Colonic mucosa (tissue), 4 donors: Measurements from ENCODE around the gene ZNF385B. TPM values are rescaled to one million over a fixed set of nuclear protein-coding genes. Genes with fewer than 3 reads are reported as not detected.

Experiments used
- DNase-seq: peaks from one replicate; pipeline ENCODE4 v3.0.0-alpha.2; 2020
- H3K27ac ChIP-seq: fragments of 200-600 bp; one replicate; pipeline ENCODE4 v1.8.0; 2021
- H3K27me3 ChIP-seq: fragments of 200-600 bp; one replicate; pipeline ENCODE4 v1.8.0; 2021
- H3K36me3 ChIP-seq: fragments of 200-600 bp; one replicate; pipeline ENCODE4 v1.8.0; 2021
- H3K4me1 ChIP-seq: fragments of 200-600 bp; one replicate; pipeline ENCODE4 v1.8.0; 2021; ENCODE audit warnings: mild to moderate bottlenecking
- H3K4me3 ChIP-seq: fragments of 200-600 bp; one replicate; pipeline ENCODE4 v1.8.0; 2021
- H3K9ac ChIP-seq, 2 donors: one replicate each; pipeline ENCODE4 v1.7.0; 2013; ENCODE audit warnings: control low read depth in 2 of 2, low read depth in 2 of 2, low read length in 2 of 2
- H3K9me3 ChIP-seq: fragments of 200-600 bp; one replicate; pipeline ENCODE4 v1.8.0; 2021
- intact Hi-C: fragments of 100-400 bp; cut with DNase I; formaldehyde crosslinking; loops from one replicate; pipeline ENCODE4 v1.14.1; 2022
- total RNA-seq, 2 donors: library from RNA; stranded (reverse); fragmentation: NEBNext Ultra II Directional in 1 of 2; extraction: Animal tissue kit (Norgen Biotek cat#: 25700) in 1 of 2; gene quantifications; one replicate each; pipeline ENCODE4 v1.2.1, GENCODE V29; 2021
- TF ChIP-seq, protein P1 (sequence below): fragments of 200-600 bp; IDR thresholded peaks from one replicate; pipeline ENCODE4 v1.8.0; 2022; ENCODE audit warnings: antibody characterized with exemption, mild to moderate bottlenecking
- donor health status: healthy.
- donor health status: DM: no; HTN: no; CAD: no.
- donor health status: DM: no; HTN: no; CAD: no.

The ZNF385B gene
- total RNA-seq, 2 donors from 2014 or later, result 0.10 to 0.69 TPM

DNA sequence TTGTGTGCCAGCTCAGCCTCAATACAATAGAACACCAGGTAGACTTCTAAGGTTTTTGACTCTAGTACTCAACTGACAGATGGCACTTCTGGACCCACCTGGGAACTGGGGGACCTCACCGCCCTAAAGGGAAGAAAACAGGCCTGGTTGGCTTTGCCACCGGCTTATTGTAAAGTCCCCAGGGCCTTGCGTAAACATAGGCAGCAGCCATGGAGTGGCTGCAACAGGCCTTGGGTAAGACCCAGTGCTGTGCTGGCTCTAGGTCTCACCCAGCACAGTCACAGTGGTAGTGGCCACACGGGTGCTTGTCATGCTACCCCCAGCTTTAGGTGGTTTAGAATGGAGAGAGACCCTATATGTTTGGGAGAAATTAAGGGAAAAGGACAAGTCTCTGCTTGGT is 366.1 kb downstream of the ZNF385B start:
- Histone ChIP-seq H3K27me3 (no peaks in the 10 kb centered on the region), H3K4me3 (no peak overlapping the region), H3K27ac (no peak overlapping the region), H3K4me1 (no peaks in the 10 kb centered on the region), H3K9ac (no peak overlapping the region), H3K36me3 (no peaks in the 10 kb centered on the region), H3K9me3 (no peaks in the 10 kb centered on the region)
- intact Hi-C loops, result no loop called here
- TF ChIP-seq, protein P1, sequence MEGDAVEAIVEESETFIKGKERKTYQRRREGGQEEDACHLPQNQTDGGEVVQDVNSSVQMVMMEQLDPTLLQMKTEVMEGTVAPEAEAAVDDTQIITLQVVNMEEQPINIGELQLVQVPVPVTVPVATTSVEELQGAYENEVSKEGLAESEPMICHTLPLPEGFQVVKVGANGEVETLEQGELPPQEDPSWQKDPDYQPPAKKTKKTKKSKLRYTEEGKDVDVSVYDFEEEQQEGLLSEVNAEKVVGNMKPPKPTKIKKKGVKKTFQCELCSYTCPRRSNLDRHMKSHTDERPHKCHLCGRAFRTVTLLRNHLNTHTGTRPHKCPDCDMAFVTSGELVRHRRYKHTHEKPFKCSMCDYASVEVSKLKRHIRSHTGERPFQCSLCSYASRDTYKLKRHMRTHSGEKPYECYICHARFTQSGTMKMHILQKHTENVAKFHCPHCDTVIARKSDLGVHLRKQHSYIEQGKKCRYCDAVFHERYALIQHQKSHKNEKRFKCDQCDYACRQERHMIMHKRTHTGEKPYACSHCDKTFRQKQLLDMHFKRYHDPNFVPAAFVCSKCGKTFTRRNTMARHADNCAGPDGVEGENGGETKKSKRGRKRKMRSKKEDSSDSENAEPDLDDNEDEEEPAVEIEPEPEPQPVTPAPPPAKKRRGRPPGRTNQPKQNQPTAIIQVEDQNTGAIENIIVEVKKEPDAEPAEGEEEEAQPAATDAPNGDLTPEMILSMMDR, result no peak
- no peak for DNase-seq

DNA sequence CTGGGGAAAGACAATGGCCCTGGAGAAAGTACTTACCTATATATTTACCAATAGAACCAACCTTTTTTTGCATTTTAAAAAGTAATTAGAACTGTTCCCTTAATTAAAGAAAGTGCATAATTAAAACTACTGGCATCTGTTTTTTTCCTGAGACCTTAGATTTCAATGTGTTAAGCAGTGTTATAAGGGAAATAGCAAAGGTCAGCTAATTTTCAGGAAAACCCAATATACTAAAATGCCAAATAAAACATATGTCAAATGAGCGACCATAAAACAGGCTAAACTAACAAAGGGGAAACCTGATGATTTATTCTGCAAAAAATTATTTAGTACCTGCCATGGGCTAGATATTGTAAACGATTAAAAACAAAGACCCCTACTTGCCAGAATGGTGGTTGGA is 372.8 kb downstream of the ZNF385B start:
- Histone ChIP-seq H3K4me3 (no peak overlapping the region), H3K9me3 (no peaks in the 10 kb centered on the region)

DNA sequence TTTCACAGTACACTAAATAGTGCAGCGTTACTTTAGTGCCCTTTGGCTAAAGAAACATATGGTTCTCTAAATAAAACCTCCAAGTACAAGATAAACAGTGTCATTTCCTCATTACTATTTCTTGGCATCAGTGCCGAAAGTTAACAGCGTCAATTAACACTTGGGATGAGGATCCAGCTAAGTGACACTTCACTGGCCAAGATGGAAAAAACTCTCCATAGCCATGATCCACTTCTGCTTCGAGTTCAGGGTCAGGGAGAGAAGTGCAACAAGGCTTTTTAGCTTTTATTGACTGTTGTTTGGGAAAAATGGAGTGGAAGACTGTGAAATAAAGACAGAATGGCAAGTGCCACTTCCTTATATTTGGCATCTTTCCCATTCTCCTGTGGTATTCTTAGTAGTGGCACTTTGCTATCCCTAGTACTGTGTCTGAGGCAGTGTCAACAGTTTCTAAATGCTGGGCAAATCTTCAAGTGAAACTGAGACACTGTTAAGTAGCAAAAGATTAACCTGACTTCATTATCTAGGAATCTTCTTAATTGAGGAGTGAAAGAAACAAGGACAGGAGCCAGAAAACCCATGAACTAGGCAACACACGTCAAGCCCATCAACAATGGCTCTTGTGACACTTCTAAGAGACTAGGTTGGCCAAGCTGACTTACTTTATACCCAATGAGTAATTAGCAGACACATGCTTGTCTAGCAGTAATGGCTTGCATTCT is 374.2 kb downstream of the ZNF385B start:
- H3K36me3 ChIP-seq, result no peaks in the 10 kb centered on the region
- DNase-seq, result peak; percentile 36
- H3K27ac ChIP-seq, result peak overlapping the region; percentile 30
- H3K27me3 ChIP-seq, result no peaks in the 10 kb centered on the region
- no peak overlapping the region for H3K4me3 ChIP-seq
- intact Hi-C loops, result no loop called here
- no peaks in the 10 kb centered on the region for H3K9me3 ChIP-seq
- no peak overlapping the region for H3K9ac ChIP-seq
- H3K4me1 ChIP-seq, result peaks cover 7% of the 10 kb centered on the region
- TF ChIP-seq, protein P1, result no peak

More for the DNA sequence above, 372.8 kb downstream of the ZNF385B start:
- DNase-seq, result no peak
- H3K36me3 ChIP-seq, result no peaks in the 10 kb centered on the region
- intact Hi-C loops, result no loop called here
- no peaks in the 10 kb centered on the region for H3K27me3 ChIP-seq
- no peak overlapping the region for H3K9ac ChIP-seq
- no peak overlapping the region for H3K27ac ChIP-seq
- TF ChIP-seq, protein P1, result no peak
- peaks cover 7% of the 10 kb centered on the region for H3K4me1 ChIP-seq

DNA sequence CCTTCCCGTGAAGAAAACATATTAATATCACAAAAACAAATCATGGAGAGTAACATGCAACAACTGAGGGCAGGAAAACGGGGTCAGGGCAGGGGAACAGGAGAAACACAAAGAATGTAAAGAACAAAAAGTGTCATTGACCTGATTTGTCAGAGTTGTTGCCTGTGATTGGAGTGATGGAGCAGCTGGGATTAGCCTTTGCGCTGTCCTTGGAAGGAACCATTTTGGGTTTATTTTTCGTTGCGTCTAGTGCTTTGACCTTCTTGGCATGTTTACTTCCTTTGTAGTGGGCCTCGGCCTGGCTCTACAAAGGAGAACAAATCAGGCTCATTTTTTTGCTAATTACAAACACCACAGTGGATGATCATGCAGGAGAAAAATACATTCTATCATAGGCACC is 378.3 kb downstream of the ZNF385B start:
- Histone ChIP-seq H3K36me3 (no peaks in the 10 kb centered on the region), H3K27me3 (no peaks in the 10 kb centered on the region), H3K4me3 (no peak overlapping the region), H3K27ac (no peak overlapping the region), H3K4me1 (peaks cover 7% of the 10 kb centered on the region), H3K9ac (no peak overlapping the region), H3K9me3 (no peaks in the 10 kb centered on the region)
- TF ChIP-seq, protein P1, result no peak
- intact Hi-C loops, result no loop called here
- DNase-seq, result no peak

DNA sequence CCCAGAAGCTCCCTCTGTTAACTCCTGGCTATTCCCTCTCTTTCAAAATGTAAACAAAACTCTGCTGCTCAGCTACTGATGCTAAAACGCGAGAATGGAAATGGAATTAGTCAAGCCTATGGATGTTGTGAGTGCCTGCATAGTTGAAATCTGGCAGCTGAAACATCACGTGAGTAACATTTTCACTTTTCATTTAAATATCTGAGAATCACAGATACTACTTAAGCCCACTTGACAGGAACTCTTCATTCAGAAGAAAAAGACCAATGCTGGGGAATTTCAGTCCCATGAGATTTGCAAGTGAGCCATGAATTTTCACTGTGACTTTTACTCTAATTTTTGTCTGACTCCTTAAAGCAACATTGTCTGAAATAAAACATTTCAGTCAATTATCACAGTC is 381.5 kb downstream of the ZNF385B start:
- no peaks in the 10 kb centered on the region for H3K36me3 ChIP-seq
- intact Hi-C loops, result no loop called here
- no peak overlapping the region for H3K4me3 ChIP-seq
- H3K27ac ChIP-seq, result no peak overlapping the region
- TF ChIP-seq, protein P1, result no peak
- H3K27me3 ChIP-seq, result no peaks in the 10 kb centered on the region
- H3K9me3 ChIP-seq, result no peaks in the 10 kb centered on the region
- DNase-seq, result no peak
- no peaks in the 10 kb centered on the region for H3K4me1 ChIP-seq
- no peak overlapping the region for H3K9ac ChIP-seq
